Osteoblast (primary cell): Measurements from ENCODE around the gene ZNF804B. TPM values are rescaled to one million over a fixed set of nuclear protein-coding genes. Genes with fewer than 3 reads are reported as not detected.

Experiments
- DNase-seq: peaks from one replicate; pipeline ENCODE4 v3.0.0; 2011; ENCODE audit warnings: low spot score, mixed read lengths; ENCODE audit not compliant: insufficient read length; ENCODE audit errors: missing footprints
- H2AFZ ChIP-seq: 2 replicates; pipeline ENCODE4 v1.6.0; 2011; ENCODE audit warnings: mild to moderate bottlenecking, low read length
- H3K27ac ChIP-seq: 2 replicates; pipeline ENCODE4 v1.5.1; 2011; ENCODE audit warnings: mild to moderate bottlenecking, low read depth, low read length, moderate library complexity
- H3K27me3 ChIP-seq: 2 replicates; pipeline ENCODE4 v1.6.0; 2012; ENCODE audit warnings: mild to moderate bottlenecking, control low read depth, inconsistent platforms, low read length, moderate library complexity; ENCODE audit not compliant: insufficient read depth
- H3K36me3 ChIP-seq: 2 replicates; pipeline ENCODE4 v1.5.1; 2011; ENCODE audit warnings: mild to moderate bottlenecking, low read length, control low read depth, moderate library complexity; ENCODE audit not compliant: insufficient read depth
- H3K4me1 ChIP-seq: 2 replicates; pipeline ENCODE4 v1.5.1; 2011; ENCODE audit warnings: mild to moderate bottlenecking, low read length, control low read depth, moderate library complexity; ENCODE audit not compliant: insufficient read depth
- H3K4me2 ChIP-seq: 2 replicates; pipeline ENCODE4 v1.6.0; 2011; ENCODE audit warnings: mild to moderate bottlenecking, low read length; ENCODE audit not compliant: insufficient read depth
- H3K4me3 ChIP-seq: fragments of 200-600 bp; sonication (generic); 3 replicates; pipeline ENCODE4 v1.5.1; 2012; ENCODE audit warnings: mild to moderate bottlenecking, low read length, inconsistent platforms; ENCODE audit not compliant: insufficient read depth
- H3K79me2 ChIP-seq: 2 replicates; pipeline ENCODE4 v1.6.0; 2012; ENCODE audit warnings: mild to moderate bottlenecking, low read length, control low read depth, inconsistent platforms; ENCODE audit not compliant: insufficient read depth
- H3K9me3 ChIP-seq: 2 replicates; pipeline ENCODE4 v1.5.1; 2011; ENCODE audit warnings: low read depth, low read length, control low read depth
- H4K20me1 ChIP-seq: 2 replicates; pipeline ENCODE4 v1.6.0; 2012; ENCODE audit warnings: mild to moderate bottlenecking, low read length, control low read depth; ENCODE audit not compliant: insufficient read depth
- total RNA-seq: library from RNA; depleted of rRNA; stranded (reverse); fragments of >200 nt; gene quantifications from 2 replicates; pipeline ENCODE4 v1.2.3, GENCODE V29; 2012
- TF ChIP-seq, protein P1 (sequence below): IDR thresholded peaks from 2 replicates; pipeline ENCODE4 v1.5.1; 2011; ENCODE audit warnings: mild to moderate bottlenecking, low read depth, low read length, moderate library complexity; ENCODE audit errors: extremely low read depth

Gene ZNF804B
- not detected in 2 replicates for total RNA-seq

DNA sequence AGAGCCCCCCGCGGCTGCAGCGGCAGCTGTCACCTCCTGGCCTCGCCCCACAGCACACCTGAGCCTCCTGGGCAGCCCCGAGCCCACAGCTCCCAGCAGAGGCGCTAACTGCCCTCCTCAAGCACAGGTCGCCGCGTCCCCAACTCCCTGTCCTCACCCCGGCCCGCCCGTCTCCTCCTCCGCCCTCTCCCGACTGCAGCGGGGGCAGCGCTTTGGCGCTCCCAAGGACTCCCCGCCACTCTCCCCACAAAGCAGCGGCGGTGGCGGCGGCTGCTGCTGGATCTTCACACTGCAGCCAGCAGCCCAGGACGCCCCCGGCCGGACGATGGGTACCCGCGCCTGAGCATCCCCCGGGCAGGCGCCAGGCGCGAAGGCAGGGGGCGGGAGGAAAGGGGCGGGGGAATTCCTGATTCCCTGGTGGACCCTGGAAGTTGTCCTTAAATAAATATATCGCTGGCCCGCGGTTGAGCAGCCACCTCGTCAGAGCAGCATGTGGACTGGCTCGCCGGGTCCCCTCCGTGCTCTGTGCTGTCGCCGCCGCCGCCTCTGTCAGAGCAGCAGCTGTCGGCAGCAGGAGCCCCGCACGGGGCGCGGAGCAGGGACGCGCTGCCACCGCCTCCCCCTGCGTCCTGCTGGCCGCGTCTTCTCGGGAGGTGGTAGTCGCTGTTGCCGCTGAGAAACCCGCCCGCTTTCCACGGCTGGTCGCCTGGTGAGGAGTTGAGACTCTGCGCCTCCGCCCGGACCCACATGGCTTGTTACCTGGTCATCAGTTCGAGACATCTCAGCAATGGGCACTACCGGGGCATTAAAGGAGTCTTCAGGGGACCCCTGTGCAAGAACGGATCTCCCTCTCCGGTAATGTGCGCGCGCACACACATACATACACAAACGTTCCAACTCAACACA lies at the start of gene ZNF804B:
ZNF804B (plus strand) TSS at position 471 of the 906 bp plus-strand sequence; CDS start at position 748, 277 bp downstream.
- Histone ChIP-seq H3K9me3 (no peaks in the 10 kb centered on the region), H3K27me3 (peaks cover 15% of the 10 kb centered on the region), H3K27ac (no peak within 1 kb of the TSS), H4K20me1 (no peaks in the 10 kb centered on the region), H3K36me3 (no peaks in the 10 kb centered on the region), H3K4me2 (no peak within 1 kb of the TSS), H3K79me2 (no peaks in the 10 kb centered on the region), H3K4me3 (no peak within 1 kb of the TSS), H3K4me1 (no peaks in the 10 kb centered on the region), H2AFZ (peak within 1 kb of the TSS; percentile 22)
- no peak for DNase-seq
- TF ChIP-seq, protein P1, sequence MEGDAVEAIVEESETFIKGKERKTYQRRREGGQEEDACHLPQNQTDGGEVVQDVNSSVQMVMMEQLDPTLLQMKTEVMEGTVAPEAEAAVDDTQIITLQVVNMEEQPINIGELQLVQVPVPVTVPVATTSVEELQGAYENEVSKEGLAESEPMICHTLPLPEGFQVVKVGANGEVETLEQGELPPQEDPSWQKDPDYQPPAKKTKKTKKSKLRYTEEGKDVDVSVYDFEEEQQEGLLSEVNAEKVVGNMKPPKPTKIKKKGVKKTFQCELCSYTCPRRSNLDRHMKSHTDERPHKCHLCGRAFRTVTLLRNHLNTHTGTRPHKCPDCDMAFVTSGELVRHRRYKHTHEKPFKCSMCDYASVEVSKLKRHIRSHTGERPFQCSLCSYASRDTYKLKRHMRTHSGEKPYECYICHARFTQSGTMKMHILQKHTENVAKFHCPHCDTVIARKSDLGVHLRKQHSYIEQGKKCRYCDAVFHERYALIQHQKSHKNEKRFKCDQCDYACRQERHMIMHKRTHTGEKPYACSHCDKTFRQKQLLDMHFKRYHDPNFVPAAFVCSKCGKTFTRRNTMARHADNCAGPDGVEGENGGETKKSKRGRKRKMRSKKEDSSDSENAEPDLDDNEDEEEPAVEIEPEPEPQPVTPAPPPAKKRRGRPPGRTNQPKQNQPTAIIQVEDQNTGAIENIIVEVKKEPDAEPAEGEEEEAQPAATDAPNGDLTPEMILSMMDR, result no peak

- TF ChIP-seq, protein P1, result no peak
- DNase-seq, result no peak
- H3K36me3 ChIP-seq, result no peaks in the 10 kb centered on the region
- H3K4me1 ChIP-seq, result no peaks in the 10 kb centered on the region
- no peak overlapping the region for H3K4me3 ChIP-seq
- H2AFZ ChIP-seq, result no peak overlapping the region
- H3K27me3 ChIP-seq, result no peaks in the 10 kb centered on the region
- H3K4me2 ChIP-seq, result no peak overlapping the region
- H3K27ac ChIP-seq, result no peak overlapping the region
- H4K20me1 ChIP-seq, result no peaks in the 10 kb centered on the region
- no peaks in the 10 kb centered on the region for H3K9me3 ChIP-seq
- H3K79me2 ChIP-seq, result no peaks in the 10 kb centered on the region
Measured at GRCh38 chr7:88735920-88736319, 23.6 kb upstream of the ZNF804B start.

- Histone ChIP-seq H3K36me3 (no peaks in the 10 kb centered on the region), H3K9me3 (no peaks in the 10 kb centered on the region), H3K79me2 (no peaks in the 10 kb centered on the region)
Measured at GRCh38 chr7:88737632-88738031, 21.9 kb upstream of the ZNF804B start.

GRCh38 chr7:88746126-88746525 lies 13.4 kb upstream of the ZNF804B start:
- H3K79me2 ChIP-seq, result no peaks in the 10 kb centered on the region
- no peak overlapping the region for H3K27ac ChIP-seq
- TF ChIP-seq, protein P1, result no peak
- H3K36me3 ChIP-seq, result no peaks in the 10 kb centered on the region
- no peaks in the 10 kb centered on the region for H3K27me3 ChIP-seq
- no peak overlapping the region for H3K4me2 ChIP-seq
- no peaks in the 10 kb centered on the region for H4K20me1 ChIP-seq
- no peaks in the 10 kb centered on the region for H3K4me1 ChIP-seq
- H3K9me3 ChIP-seq, result no peaks in the 10 kb centered on the region
- H2AFZ ChIP-seq, result no peak overlapping the region
- H3K4me3 ChIP-seq, result no peak overlapping the region
- no peak for DNase-seq

More at GRCh38 chr7:88737632-88738031, 21.9 kb upstream of the ZNF804B start:
- Histone ChIP-seq H3K27me3 (no peaks in the 10 kb centered on the region), H3K4me1 (no peaks in the 10 kb centered on the region), H2AFZ (no peak overlapping the region), H4K20me1 (no peaks in the 10 kb centered on the region), H3K4me2 (no peak overlapping the region), H3K4me3 (no peak overlapping the region), H3K27ac (no peak overlapping the region)
- TF ChIP-seq, protein P1, result no peak
- DNase-seq, result no peak
